Cardiac atrium fibroblast (primary cell): Measurements from ENCODE around the gene HRC. TPM values are rescaled to one million over a fixed set of nuclear protein-coding genes. Genes with fewer than 3 reads are reported as not detected.

Experiments
- total RNA-seq: library from RNA; depleted of rRNA; stranded (reverse); fragments of >200 nt; gene quantifications from 2 replicates; pipeline ENCODE4 v1.2.3, GENCODE V29; 2015

Gene HRC
- total RNA-seq: 0.18 and 0.32 TPM in 2 replicates

GRCh38 chr19:49155005-49155819, at the start of gene HRC:
Gene HRC, minus strand, starts transcription at chr19:49155396. Its CDS starts 159 bp downstream, at chr19:49155237.

GRCh38 chr19:49157445-49158224, 2.4 kb upstream of the HRC start, which contains the start of gene TRPM4:
Gene TRPM4, plus strand, starts transcription at chr19:49157792. Its CDS starts 75 bp downstream, at chr19:49157867.

GRCh38 chr19:49119411-49120324, 35.5 kb downstream of the HRC start, which contains the start of gene PPFIA3:
Gene PPFIA3, plus strand, starts transcription at chr19:49119544. Its CDS starts 8,330 bp downstream, at chr19:49127874.

GRCh38 chr19:49118565-49119410, 36.4 kb downstream of the HRC start, which contains the start of gene C19orf73:
Gene C19orf73, minus strand, starts transcription at chr19:49119143. Its CDS starts 121 bp downstream, at chr19:49119022.

GRCh38 chr19:49113762-49114629, 41.2 kb downstream of the HRC start, which contains the start of gene LIN7B:
Gene LIN7B, plus strand, starts transcription at chr19:49114370. Its CDS starts 35 bp downstream, at chr19:49114405.

Other genes with a start within 250 kb of the HRC start
- not detected in 2 replicates for gene DHDH, start 221.7 kb downstream of the HRC start, total RNA-seq
- 85.0 and 99.0 TPM in 2 replicates for gene BAX, start 200.5 kb downstream of the HRC start, total RNA-seq
- 7,567 and 8,205 TPM in 2 replicates for gene FTL, start 190.1 kb downstream of the HRC start, total RNA-seq
- 135 and 151 TPM in 2 replicates for gene GYS1, start 162.1 kb downstream of the HRC start, total RNA-seq
- 155 and 181 TPM in 2 replicates for gene RUVBL2, start 161.5 kb downstream of the HRC start, total RNA-seq
- not detected in 2 replicates for gene LHB, start 138.3 kb downstream of the HRC start, total RNA-seq
- not detected in 2 replicates for gene CGB3, start 131.1 kb downstream of the HRC start, total RNA-seq
- not detected in 2 replicates for gene CGB2, start 123.5 kb downstream of the HRC start, total RNA-seq
- gene CGB1, start 118.5 kb downstream of the HRC start, total RNA-seq: not detected in 2 replicates
- gene CGB5, start 111.5 kb downstream of the HRC start, total RNA-seq: not detected in 2 replicates
- not detected in 2 replicates for gene CGB8, start 106.3 kb downstream of the HRC start, total RNA-seq
- gene CGB7, start 97.6 kb downstream of the HRC start, total RNA-seq: 0.97 TPM in 1 of 2 replicates, not detected in the other
- not detected in 2 replicates for gene NTF4, start 90.6 kb downstream of the HRC start, total RNA-seq
- gene KCNA7, start 82.7 kb downstream of the HRC start, total RNA-seq: not detected in 2 replicates
- 174 and 218 TPM in 2 replicates for gene SNRNP70, start 69.9 kb downstream of the HRC start, total RNA-seq
- gene LIN7B, start 41.0 kb downstream of the HRC start, total RNA-seq: 12.1 and 13.1 TPM in 2 replicates
- gene C19orf73, start 36.3 kb downstream of the HRC start, total RNA-seq: 0.97 and 2.2 TPM in 2 replicates
- 2.8 and 7.6 TPM in 2 replicates for gene PPFIA3, start 35.9 kb downstream of the HRC start, total RNA-seq
- gene TRPM4, start 2.4 kb upstream of the HRC start, total RNA-seq: 21.4 and 24.2 TPM in 2 replicates
- 0.97 TPM in 1 of 2 replicates, not detected in the other for gene SLC6A16, start 169.8 kb upstream of the HRC start, total RNA-seq
- not detected in 2 replicates for gene CD37, start 180.0 kb upstream of the HRC start, total RNA-seq
- gene TEAD2, start 207.0 kb upstream of the HRC start, total RNA-seq: 27.6 and 32.1 TPM in 2 replicates
- 0.36 TPM in 1 of 2 replicates, not detected in the other for gene DKKL1, start 208.5 kb upstream of the HRC start, total RNA-seq
- not detected in 2 replicates for gene KASH5, start 232.9 kb upstream of the HRC start, total RNA-seq